Tibial artery (tissue), 4 donors: ENCODE measurements around the gene MAT2A.

Source experiments
- DNase-seq, 2 donors: peaks; one replicate each; pipeline ENCODE4 v3.0.0-alpha.2; 2019
- H3K27ac ChIP-seq, 2 donors: fragments of 200-600 bp; sonication (generic) in 1 of 2; 1 replicate in 1 of 2; 2 replicates in 1 of 2; pipeline ENCODE4 v1.5.1; 2018 to 2019; ENCODE audit warnings: mild to moderate bottlenecking in 1 of 2
- H3K27me3 ChIP-seq, 2 donors: fragments of 200-600 bp; sonication (generic) in 1 of 2; one replicate each; pipeline versions ENCODE4 v1.5.1 to v1.6.0; 2016 to 2019
- H3K36me3 ChIP-seq, 3 donors: fragments of 200-600 bp; sonication (generic) in 2 of 3; one replicate each; pipeline ENCODE4 v1.5.1; 2016 to 2019; ENCODE audit warnings: mild to moderate bottlenecking in 2 of 3
- H3K4me1 ChIP-seq, 4 donors: fragments of 200-600 bp; sonication (generic) in 2 of 4; 1 replicate in 3 of 4; 2 replicates in 1 of 4; pipeline ENCODE4 v1.5.1; 2016 to 2019
- H3K4me3 ChIP-seq, 2 donors: fragments of 200-600 bp; sonication (generic) in 1 of 2; 1 replicate in 1 of 2; 2 replicates in 1 of 2; pipeline ENCODE4 v1.5.1; 2018 to 2019; ENCODE audit warnings: mild to moderate bottlenecking in 2 of 2
- H3K9me3 ChIP-seq, 3 donors: fragments of 200-600 bp; sonication (generic) in 1 of 3; one replicate each; pipeline ENCODE4 v1.5.1; 2016 to 2019
- CTCF ChIP-seq, 2 experiments: fragments of 200-600 bp in 1 of 2; fragments of 450-650 bp in 1 of 2; IDR thresholded peaks; one replicate each; pipeline ENCODE4 v1.5.1; 2017 to 2019; ENCODE audit warnings: antibody characterized with exemption in 2 of 2, mild to moderate bottlenecking in 1 of 2, moderate library complexity in 1 of 2
- intact Hi-C: fragments of 100-400 bp; cut with DNase I; formaldehyde crosslinking; loops from one replicate; pipeline ENCODE4 v1.15.0; 2023; ENCODE audit warnings: low total_unique reads

The MAT2A gene

DNA sequence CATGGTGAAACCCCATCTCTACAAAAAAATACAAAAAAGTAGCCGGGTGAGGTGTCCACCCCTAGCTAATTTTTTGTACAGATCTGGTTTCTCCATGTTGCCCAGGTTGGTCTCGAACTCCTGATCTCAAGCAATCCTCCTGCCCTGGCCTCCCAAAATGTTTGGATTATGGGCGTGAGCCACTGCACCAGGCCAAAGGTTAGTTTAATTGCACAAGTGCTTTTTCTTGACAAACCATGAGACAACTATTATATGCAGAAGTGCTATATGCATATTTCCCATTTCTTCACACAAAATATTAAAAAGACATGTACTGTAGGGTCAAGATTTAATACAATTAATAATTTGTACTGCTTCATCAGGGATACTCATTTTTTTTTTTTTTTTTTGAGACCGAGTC lies 27.3 kb downstream of the MAT2A start:
- H3K4me3 ChIP-seq, result no peak overlapping the region
- DNase-seq, result no peak
- H3K27ac ChIP-seq, result no peak overlapping the region
- TF ChIP-seq CTCF (IDR thresholded peaks at IDR 0.05), result no peak
- intact Hi-C loops, result loop anchor here (10.0 kb wide), 1 partner anchor 241 kb away; the partner anchor contains the start of gene TGOLN2
- H3K4me1 ChIP-seq, result peaks cover 0 to 6% (median 0%) of the 10 kb centered on the region in 4 donors
- H3K9me3 ChIP-seq, result no peaks in the 10 kb centered on the region
- H3K27me3 ChIP-seq, result no peaks in the 10 kb centered on the region
- H3K36me3 ChIP-seq, result no peaks in the 10 kb centered on the region

DNA sequence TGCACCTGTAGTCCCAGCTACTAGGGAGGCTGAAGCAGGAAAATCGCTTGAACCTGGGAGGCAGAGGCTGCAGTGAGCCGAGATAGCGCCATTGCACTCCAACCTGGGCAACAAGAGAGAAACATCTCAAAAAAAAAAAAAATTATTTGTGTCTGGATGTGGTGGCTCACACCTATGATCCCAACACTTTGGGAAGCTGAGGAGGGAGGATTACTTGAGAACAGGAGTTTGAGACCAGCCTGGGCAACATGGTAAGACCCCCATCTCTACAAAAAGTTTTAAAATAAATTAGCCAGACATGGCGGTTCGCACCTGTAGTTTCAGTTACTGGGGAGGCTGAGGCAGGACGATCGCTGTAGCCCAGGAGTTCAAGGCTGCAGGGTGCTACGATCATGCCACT lies 36.8 kb downstream of the MAT2A start:
- no peak overlapping the region for H3K27ac ChIP-seq

GRCh38 chr2:85577063-85577385 lies 38.1 kb downstream of the MAT2A start:
- Histone ChIP-seq H3K36me3 (peaks cover 0 to 6% (median 0%) of the 10 kb centered on the region in 3 donors), H3K27me3 (no peaks in the 10 kb centered on the region), H3K4me1 (peaks cover 0 to 23% (median 10%) of the 10 kb centered on the region in 4 donors), H3K9me3 (no peaks in the 10 kb centered on the region), H3K4me3 (no peak overlapping the region), H3K27ac (peak overlapping the region in 1 of 2 donors; percentile 50)
- no peak for TF ChIP-seq CTCF (IDR thresholded peaks at IDR 0.05)
- no peak for DNase-seq
- intact Hi-C loops, result no loop called here

More for the DNA sequence above, 36.8 kb downstream of the MAT2A start:
- no peaks in the 10 kb centered on the region for H3K9me3 ChIP-seq
- no peaks in the 10 kb centered on the region for H3K27me3 ChIP-seq
- intact Hi-C loops, result no loop called here
- peaks cover 0 to 23% (median 10%) of the 10 kb centered on the region in 4 donors for H3K4me1 ChIP-seq
- no peak overlapping the region for H3K4me3 ChIP-seq
- no peak for DNase-seq
- H3K36me3 ChIP-seq, result no peaks in the 10 kb centered on the region
- TF ChIP-seq CTCF (IDR thresholded peaks at IDR 0.05), result no peak

- TF ChIP-seq CTCF (IDR thresholded peaks at IDR 0.05), result no peak
- H3K36me3 ChIP-seq, result peaks cover 0 to 7% (median 0%) of the 10 kb centered on the region in 3 donors
- peaks cover 0 to 23% (median 10%) of the 10 kb centered on the region in 4 donors for H3K4me1 ChIP-seq
- peak in 1 of 2 donors; percentile 57 for DNase-seq
- intact Hi-C loops, result no loop called here
- H3K27me3 ChIP-seq, result no peaks in the 10 kb centered on the region
- no peaks in the 10 kb centered on the region for H3K9me3 ChIP-seq
- peak within 1 kb of the TSS; percentile 50 to 55 for H3K27ac ChIP-seq
- peak within 1 kb of the TSS; percentile 27 to 33 for H3K4me3 ChIP-seq
These were observed 38.6 kb downstream of the MAT2A start, which contains the start of gene VAMP8 for GRCh38 chr2:85577386-85578242. Gene VAMP8 (plus strand): TSS chr2:85577586. CDS start chr2:85577647, 61 bp downstream.

DNA sequence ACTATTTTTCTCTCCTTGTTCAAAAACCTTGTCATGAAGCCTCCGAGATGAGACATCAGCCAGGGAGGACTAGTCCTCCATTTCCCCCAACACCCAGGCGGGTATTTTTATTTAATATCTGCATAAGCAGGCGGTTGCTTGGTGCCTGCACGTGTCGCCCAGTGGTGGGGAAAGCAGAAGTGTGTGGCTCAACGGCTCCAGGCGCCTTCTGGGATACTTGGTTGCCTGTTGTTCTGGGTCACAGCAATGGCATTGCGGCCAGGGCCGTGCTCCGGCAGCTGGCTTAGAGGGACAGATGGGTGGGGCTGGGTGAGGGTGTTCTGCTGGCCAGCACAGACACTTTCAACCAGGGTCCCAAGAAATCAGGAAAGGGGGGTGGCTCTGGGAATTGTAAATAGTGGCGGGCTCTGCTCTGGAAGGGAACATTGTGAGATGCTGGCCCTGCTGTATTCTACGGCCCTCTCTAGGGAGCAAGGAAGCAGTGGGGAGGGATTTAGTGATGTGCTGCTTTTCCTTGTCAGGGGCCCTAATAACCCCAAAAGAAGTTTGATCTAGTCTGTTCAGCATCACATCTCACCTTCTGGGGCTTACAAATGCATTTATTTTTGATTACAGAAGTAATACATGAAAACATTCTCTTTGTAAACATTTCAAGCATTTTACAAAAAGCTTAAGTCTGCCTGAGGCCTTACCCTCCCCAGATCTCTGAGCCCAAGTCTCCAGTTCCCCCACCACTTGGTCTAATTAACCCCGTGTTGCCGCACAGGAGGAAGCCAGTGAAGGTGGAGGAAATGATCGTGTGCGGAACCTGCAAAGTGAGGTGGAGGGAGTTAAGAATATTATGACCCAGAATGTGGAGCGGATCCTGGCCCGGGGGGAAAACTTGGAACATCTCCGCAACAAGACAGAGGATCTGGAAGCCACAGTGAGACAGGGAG lies 39.5 kb downstream of the MAT2A start:
- peaks cover 0 to 23% (median 10%) of the 10 kb centered on the region in 4 donors for H3K4me1 ChIP-seq
- DNase-seq, result peak; percentile 73 to 80
- peak overlapping the region; percentile 27 to 33 for H3K4me3 ChIP-seq
- H3K27me3 ChIP-seq, result no peaks in the 10 kb centered on the region
- peaks cover 0 to 7% (median 0%) of the 10 kb centered on the region in 3 donors for H3K36me3 ChIP-seq
- no peak for TF ChIP-seq CTCF (IDR thresholded peaks at IDR 0.05)
- H3K27ac ChIP-seq, result peak overlapping the region; percentile 50 to 55
- H3K9me3 ChIP-seq, result no peaks in the 10 kb centered on the region
- intact Hi-C loops, result no loop called here
